CD14-positive monocyte (primary cell): Measurements from ENCODE around the gene ENPP6. TPM values are rescaled to one million over a fixed set of nuclear protein-coding genes. Genes with fewer than 3 reads are reported as not detected.

ENCODE experiments used
- DNase-seq, 3 donors: peaks; one replicate each; pipeline ENCODE4 v3.0.0-alpha.2; 2011 to 2022
- H2AFZ ChIP-seq: 2 replicates; pipeline ENCODE4 v1.6.0; 2012; ENCODE audit warnings: mild to moderate bottlenecking, low read depth, low read length, inconsistent platforms; ENCODE audit not compliant: insufficient read depth, poor library complexity, severe bottlenecking
- H3K27ac ChIP-seq, 2 donors: 1 replicate in 1 of 2; 2 replicates in 1 of 2; pipeline ENCODE4 v1.5.1; 2012 to 2013; ENCODE audit warnings: low read length in 2 of 2, control low read depth in 1 of 2, inconsistent platforms in 1 of 2, low read depth in 1 of 2, mild to moderate bottlenecking in 1 of 2
- H3K27me3 ChIP-seq, 2 donors: one replicate each; pipeline versions ENCODE4 v1.6.0 to v1.6.1; 2011 to 2013; ENCODE audit warnings: low read length in 2 of 2; ENCODE audit not compliant: control insufficient read depth in 2 of 2, insufficient read depth in 2 of 2
- H3K36me3 ChIP-seq, 2 donors: replicated peaks in 1 of 2; 1 replicate in 1 of 2; 2 replicates in 1 of 2; pipeline versions ENCODE4 v1.5.1 to v1.6.1; 2012 to 2013; ENCODE audit warnings: low read length in 2 of 2, control low read depth in 1 of 2, inconsistent platforms in 1 of 2, mild to moderate bottlenecking in 1 of 2; ENCODE audit not compliant: insufficient read depth in 2 of 2, control insufficient read depth in 1 of 2
- H3K4me1 ChIP-seq, 2 donors: 1 replicate in 1 of 2; 2 replicates in 1 of 2; pipeline versions ENCODE4 v1.5.1 to v1.6.1; 2012 to 2013; ENCODE audit warnings: low read length in 2 of 2, control low read depth in 1 of 2, inconsistent platforms in 1 of 2, mild to moderate bottlenecking in 1 of 2, moderate library complexity in 1 of 2; ENCODE audit not compliant: insufficient read depth in 2 of 2, control insufficient read depth in 1 of 2
- H3K4me2 ChIP-seq: replicated peaks from 2 replicates; pipeline ENCODE3; 2012; ENCODE audit warnings: low read length, moderate library complexity, mild to moderate bottlenecking; ENCODE audit not compliant: poor library complexity, severe bottlenecking; ENCODE audit errors: extremely low read depth
- H3K4me3 ChIP-seq, 3 experiments: fragments of 200-600 bp in 1 of 3; sonication (generic) in 1 of 3; replicated peaks in 1 of 3; 1 replicate in 2 of 3; 2 replicates in 1 of 3; pipeline ENCODE4 v1.5.1; 2011 to 2013; ENCODE audit warnings: low read length in 3 of 3, mild to moderate bottlenecking in 3 of 3, control low read depth in 2 of 3, low read depth in 2 of 3, inconsistent platforms in 1 of 3, moderate library complexity in 1 of 3
- H3K79me2 ChIP-seq: 2 replicates; pipeline ENCODE4 v1.6.0; 2012; ENCODE audit warnings: mild to moderate bottlenecking, control low read depth, inconsistent platforms, low read length, moderate library complexity; ENCODE audit not compliant: insufficient read depth
- H3K9ac ChIP-seq: 2 replicates; pipeline ENCODE4 v1.6.0; 2017; ENCODE audit warnings: low read length, mild to moderate bottlenecking; ENCODE audit not compliant: insufficient read depth, poor library complexity, severe bottlenecking
- H3K9me3 ChIP-seq, 2 donors: replicated peaks in 1 of 2; 1 replicate in 1 of 2; 2 replicates in 1 of 2; pipeline versions ENCODE4 v1.5.1 to v1.6.1; 2012 to 2013; ENCODE audit warnings: low read length in 2 of 2, control low read depth in 1 of 2; ENCODE audit not compliant: control insufficient read depth in 1 of 2, insufficient read depth in 1 of 2
- H4K20me1 ChIP-seq: 2 replicates; pipeline ENCODE4 v1.6.0; 2012; ENCODE audit warnings: mild to moderate bottlenecking, low read length, control low read depth, moderate library complexity; ENCODE audit not compliant: insufficient read depth
- H3K27ac Mint-ChIP-seq, 7 donors: one replicate each; pipeline ENCODE4 v1.8.0; 2020; ENCODE audit warnings: mild to moderate bottlenecking in 7 of 7, mixed read lengths in 7 of 7, moderate library complexity in 6 of 7, inconsistent platforms in 2 of 7
- H3K27me3 Mint-ChIP-seq, 3 donors: one replicate each; pipeline ENCODE4 v1.8.0; 2021 to 2022; ENCODE audit warnings: low read depth in 3 of 3, mild to moderate bottlenecking in 3 of 3, mixed read lengths in 3 of 3, moderate library complexity in 3 of 3, inconsistent platforms in 1 of 3
- H3K36me3 Mint-ChIP-seq, 2 donors: one replicate each; pipeline ENCODE4 v1.8.0; 2020; ENCODE audit warnings: mixed read lengths in 2 of 2, inconsistent platforms in 1 of 2, mild to moderate bottlenecking in 1 of 2
- H3K4me1 Mint-ChIP-seq: one replicate; pipeline ENCODE4 v1.8.0; 2020; ENCODE audit warnings: mild to moderate bottlenecking, mixed read lengths
- H3K4me3 Mint-ChIP-seq, 2 donors: one replicate each; pipeline ENCODE4 v1.8.0; 2020; ENCODE audit warnings: mild to moderate bottlenecking in 2 of 2, mixed read lengths in 2 of 2, moderate library complexity in 1 of 2
- H3K9me3 Mint-ChIP-seq, 7 donors: one replicate each; pipeline ENCODE4 v1.8.0; 2020 to 2022; ENCODE audit warnings: mixed read lengths in 7 of 7, mild to moderate bottlenecking in 6 of 7, moderate library complexity in 6 of 7, inconsistent platforms in 2 of 7
- WGBS: methylation state at CpG from one replicate; pipeline ENCODE4 v1.1.5; 2013; ENCODE audit warnings: missing lambda C conversion rate; ENCODE audit not compliant: insufficient coverage; 5-methylcytosine and 5-hydroxymethylcytosine counted together
- intact Hi-C, 2 donors: fragments of 100-400 bp; cut with micrococcal nuclease; formaldehyde crosslinking; loops; one replicate each; pipeline versions ENCODE4 v1.15.0 to v1.15.1; 2023
- polyA plus RNA-seq, 3 donors: library from polyadenylated mRNA; depleted of rRNA in 1 of 3; unstranded in 2 of 3; stranded (reverse) in 1 of 3; fragments of 300-500 nt in 2 of 3; fragments of >200 nt in 1 of 3; fragmentation: Illumina TruSeq in 2 of 3; gene quantifications; 1 replicate in 2 of 3; 2 replicates in 1 of 3; pipeline ENCODE4 v1.2.3, GENCODE V29; 2012 to 2021
- TF ChIP-seq, protein P1 (sequence below): fragments of 200-600 bp; IDR thresholded peaks from one replicate; pipeline ENCODE4 v1.8.0; 2022; ENCODE audit warnings: antibody characterized with exemption, mild to moderate bottlenecking

ENPP6 gene
- polyA plus RNA-seq, 3 donors = 0.05 TPM; not detected in 2

DNA sequence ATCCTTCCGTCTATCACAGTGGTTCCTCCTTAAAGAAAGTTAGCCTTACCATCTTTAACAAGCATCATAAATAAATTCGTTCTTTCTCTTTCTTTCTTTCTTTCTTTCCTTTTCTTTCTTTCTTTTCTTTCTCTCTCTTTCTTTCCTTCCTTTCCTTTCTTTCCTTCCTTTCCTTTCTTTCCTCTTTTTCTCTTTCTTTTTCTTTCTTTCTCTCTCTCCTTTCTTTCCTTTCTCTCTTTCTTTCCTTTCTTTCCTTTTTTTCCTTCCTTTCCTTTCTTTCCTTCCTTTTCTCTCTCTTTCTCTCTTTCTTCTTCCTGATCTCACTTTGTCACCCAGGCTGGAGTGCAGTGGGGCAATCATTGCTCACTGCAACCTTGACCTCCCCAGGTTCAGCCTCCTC, 60.4 kb downstream of the ENPP6 start:
- Histone ChIP-seq H3K79me2 (no peaks in the 10 kb centered on the region), H4K20me1 (no peaks in the 10 kb centered on the region), H3K4me1 (no peaks in the 10 kb centered on the region), H3K27me3 (no peaks in the 10 kb centered on the region), H3K27ac (no peak overlapping the region), H3K36me3 (no peaks in the 10 kb centered on the region), H3K4me3 (no peak overlapping the region), H3K9ac (no peak overlapping the region), H2AFZ (no peak overlapping the region), H3K4me2 (no peak overlapping the region), H3K9me3 (no peaks in the 10 kb centered on the region)
- intact Hi-C loops = no loop called here
- DNase-seq = no peak
- Mint-ChIP-seq H3K4me1 (peaks cover 3% of the 10 kb centered on the region), H3K36me3 (no peaks in the 10 kb centered on the region), H3K27ac (peak overlapping the region in 2 of 7 donors; percentile 9 to 11), H3K27me3 (peaks cover 3 to 10% (median 10%) of the 10 kb centered on the region in 3 donors), H3K4me3 (no peak overlapping the region), H3K9me3 (peaks cover 0 to 3% (median 0%) of the 10 kb centered on the region in 7 donors)
- 93% methylated on average over 2 of the region's 2 CpGs for WGBS
- TF ChIP-seq, protein P1, sequence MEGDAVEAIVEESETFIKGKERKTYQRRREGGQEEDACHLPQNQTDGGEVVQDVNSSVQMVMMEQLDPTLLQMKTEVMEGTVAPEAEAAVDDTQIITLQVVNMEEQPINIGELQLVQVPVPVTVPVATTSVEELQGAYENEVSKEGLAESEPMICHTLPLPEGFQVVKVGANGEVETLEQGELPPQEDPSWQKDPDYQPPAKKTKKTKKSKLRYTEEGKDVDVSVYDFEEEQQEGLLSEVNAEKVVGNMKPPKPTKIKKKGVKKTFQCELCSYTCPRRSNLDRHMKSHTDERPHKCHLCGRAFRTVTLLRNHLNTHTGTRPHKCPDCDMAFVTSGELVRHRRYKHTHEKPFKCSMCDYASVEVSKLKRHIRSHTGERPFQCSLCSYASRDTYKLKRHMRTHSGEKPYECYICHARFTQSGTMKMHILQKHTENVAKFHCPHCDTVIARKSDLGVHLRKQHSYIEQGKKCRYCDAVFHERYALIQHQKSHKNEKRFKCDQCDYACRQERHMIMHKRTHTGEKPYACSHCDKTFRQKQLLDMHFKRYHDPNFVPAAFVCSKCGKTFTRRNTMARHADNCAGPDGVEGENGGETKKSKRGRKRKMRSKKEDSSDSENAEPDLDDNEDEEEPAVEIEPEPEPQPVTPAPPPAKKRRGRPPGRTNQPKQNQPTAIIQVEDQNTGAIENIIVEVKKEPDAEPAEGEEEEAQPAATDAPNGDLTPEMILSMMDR = no peak

DNA sequence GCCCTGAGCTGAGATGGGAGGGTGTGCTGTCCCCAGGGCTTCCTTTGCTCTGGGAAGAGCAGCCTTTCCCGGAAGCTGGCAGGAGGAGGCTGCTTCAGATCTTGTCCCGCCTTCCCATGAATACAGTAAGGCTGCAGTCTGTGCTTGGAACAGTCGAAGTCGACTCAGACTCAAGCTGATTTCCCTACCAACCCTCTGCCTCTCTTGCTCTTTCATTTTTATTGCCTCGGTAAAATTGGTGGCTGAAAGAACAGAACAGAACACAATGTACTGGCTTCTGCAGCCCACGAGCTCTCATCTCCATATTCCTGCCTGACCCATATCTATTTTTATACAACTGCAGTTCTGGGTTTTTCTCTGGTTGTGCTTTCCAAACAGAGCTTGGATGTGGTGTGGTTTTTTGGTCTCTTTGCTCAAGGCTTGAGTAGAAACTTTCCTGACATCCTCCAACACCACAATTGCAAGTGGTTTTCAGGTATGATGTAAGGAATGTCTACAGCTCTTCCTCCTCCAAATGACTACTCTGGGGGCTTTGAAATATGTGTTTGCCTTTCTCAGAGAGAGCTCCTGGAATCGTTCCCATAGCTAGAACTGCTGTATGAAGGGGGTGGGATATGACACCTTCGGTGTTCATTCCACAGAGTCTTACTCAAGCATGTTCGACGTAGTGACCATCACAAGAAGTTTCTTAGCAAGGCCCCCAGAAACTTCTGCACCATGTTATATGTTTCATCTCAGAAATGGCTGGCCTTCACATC, 61.3 kb downstream of the ENPP6 start:
- H3K4me3 Mint-ChIP-seq = no peak overlapping the region
- Histone ChIP-seq H3K9ac (no peak overlapping the region), H3K4me3 (no peak overlapping the region), H4K20me1 (no peaks in the 10 kb centered on the region), H2AFZ (no peak overlapping the region), H3K36me3 (no peaks in the 10 kb centered on the region), H3K4me2 (no peak overlapping the region), H3K27me3 (no peaks in the 10 kb centered on the region), H3K27ac (no peak overlapping the region), H3K79me2 (no peaks in the 10 kb centered on the region), H3K9me3 (no peaks in the 10 kb centered on the region), H3K4me1 (no peaks in the 10 kb centered on the region)
- H3K27me3 Mint-ChIP-seq = peaks cover 4 to 9% (median 7%) of the 10 kb centered on the region in 3 donors
- DNase-seq = no peak
- TF ChIP-seq, protein P1 = no peak
- H3K9me3 Mint-ChIP-seq = peaks cover 0 to 3% (median 0%) of the 10 kb centered on the region in 7 donors
- intact Hi-C loops = no loop called here
- H3K27ac Mint-ChIP-seq = no peak overlapping the region
- 93% methylated on average over 7 of the region's 10 CpGs for WGBS
- H3K4me1 Mint-ChIP-seq = peaks cover 3% of the 10 kb centered on the region
- H3K36me3 Mint-ChIP-seq = no peaks in the 10 kb centered on the region
